HG02642 (cell line): Measurements from ENCODE around the gene PRKG1.

Experiments
- ATAC-seq: cut with Tn5 transposase; IDR thresholded peaks from one replicate; pipeline ENCODE4 v1.9.1; 2021; ENCODE audit warnings: mild to moderate bottlenecking; ENCODE audit not compliant: unreplicated experiment, poor library complexity

The PRKG1 gene

DNA sequence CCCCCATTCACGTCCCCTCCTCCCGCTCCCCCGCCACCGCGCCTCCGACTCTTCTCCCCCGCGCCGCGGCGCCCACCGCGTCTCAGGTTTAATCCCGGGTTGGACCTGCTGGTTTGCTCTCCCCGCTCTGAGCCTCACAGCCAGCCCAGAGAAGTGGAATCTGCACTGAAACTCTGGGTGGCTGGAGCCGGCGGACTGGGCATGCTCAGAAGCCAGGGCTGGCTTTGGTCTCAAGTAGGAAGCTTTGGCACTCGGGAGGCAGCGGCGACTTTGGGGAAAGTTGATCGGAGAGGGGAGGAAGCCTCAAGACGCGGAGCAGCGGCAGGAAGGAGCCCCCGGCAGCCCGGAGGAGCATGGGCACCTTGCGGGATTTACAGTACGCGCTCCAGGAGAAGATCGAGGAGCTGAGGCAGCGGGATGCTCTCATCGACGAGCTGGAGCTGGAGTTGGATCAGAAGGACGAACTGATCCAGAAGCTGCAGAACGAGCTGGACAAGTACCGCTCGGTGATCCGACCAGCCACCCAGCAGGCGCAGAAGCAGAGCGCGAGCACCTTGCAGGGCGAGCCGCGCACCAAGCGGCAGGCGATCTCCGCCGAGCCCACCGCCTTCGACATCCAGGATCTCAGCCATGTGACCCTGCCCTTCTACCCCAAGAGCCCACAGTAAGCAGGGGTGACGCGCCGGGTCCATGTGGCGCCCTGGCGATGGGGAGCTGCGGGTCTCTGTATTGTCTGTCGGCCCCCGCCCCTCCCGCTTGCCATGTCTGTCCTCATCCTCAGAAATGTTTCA is at the start of gene PRKG1:
Gene PRKG1 (plus strand): TSS at position 250 of the 791 bp plus-strand sequence.
- ATAC-seq, result peak; percentile 49

DNA sequence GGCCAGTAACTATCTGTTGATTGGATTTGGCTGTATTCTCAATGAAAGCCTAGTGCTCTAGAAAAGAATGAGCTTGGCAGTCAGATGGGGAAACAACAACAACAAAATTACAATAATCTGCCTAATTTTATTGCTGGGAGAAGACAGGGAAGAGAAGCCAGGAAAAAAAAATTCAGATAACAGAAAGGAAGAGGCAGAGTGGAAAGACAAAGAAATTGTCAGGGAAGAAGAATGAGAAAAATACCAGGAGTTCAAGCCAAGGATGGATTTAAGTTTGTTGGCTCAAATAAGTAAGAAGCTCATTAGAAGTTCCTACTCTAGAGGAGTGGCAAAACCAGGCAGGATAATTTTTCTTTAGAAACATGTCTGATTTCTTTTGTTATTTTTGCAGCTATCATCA is 45.9 kb upstream of the PRKG1 start:
- no peak for ATAC-seq

DNA sequence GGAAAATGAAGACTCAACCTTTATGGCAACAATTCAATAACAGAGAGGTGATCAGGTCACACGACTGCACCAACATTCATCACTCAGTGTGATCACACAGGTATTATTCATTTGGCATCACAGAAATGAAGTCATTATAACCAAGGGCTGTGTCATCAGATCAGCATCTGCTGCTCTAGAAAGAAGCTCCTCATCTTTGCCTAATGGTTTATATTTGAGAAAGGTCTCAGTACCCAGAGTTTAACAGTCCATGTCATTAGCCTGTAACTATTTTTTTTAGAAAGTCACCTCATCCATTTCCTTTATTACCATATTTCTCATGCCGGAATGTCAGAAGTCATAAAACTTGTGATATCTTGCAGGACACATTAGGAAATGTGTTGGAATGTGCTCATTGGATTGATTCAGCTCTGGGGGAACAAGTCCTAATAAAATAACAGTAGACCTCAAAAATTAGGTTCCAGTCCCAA is 45.1 kb upstream of the PRKG1 start:
- no peak for ATAC-seq

DNA sequence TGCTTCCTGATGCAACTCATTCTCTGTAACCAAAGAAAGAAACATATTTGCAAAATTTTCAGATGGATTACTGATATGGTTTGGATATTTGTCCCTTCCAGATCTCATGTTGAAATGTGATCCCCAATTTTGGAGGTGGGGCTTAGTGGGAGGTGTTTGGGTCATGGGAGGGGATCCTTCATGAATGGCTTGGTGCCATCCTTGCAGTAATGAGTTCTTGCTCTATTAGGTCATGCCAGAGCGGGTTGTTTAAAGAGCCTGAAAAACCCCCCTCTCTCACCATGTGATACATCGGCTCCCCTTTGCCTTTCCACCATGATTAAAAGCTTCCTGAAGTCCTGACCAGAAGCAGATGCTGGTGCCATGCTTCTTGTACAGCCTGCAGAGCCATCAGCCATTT is 43.8 kb upstream of the PRKG1 start:
- ATAC-seq, result no peak

GRCh38 chr10:51031950-51032349 is 42.3 kb upstream of the PRKG1 start:
- no peak for ATAC-seq

GRCh38 chr10:51034769-51035168 is 39.5 kb upstream of the PRKG1 start:
- no peak for ATAC-seq

GRCh38 chr10:51035344-51035743 is 38.9 kb upstream of the PRKG1 start:
- no peak for ATAC-seq

GRCh38 chr10:51045871-51046270 is 28.4 kb upstream of the PRKG1 start:
- ATAC-seq, result no peak

DNA sequence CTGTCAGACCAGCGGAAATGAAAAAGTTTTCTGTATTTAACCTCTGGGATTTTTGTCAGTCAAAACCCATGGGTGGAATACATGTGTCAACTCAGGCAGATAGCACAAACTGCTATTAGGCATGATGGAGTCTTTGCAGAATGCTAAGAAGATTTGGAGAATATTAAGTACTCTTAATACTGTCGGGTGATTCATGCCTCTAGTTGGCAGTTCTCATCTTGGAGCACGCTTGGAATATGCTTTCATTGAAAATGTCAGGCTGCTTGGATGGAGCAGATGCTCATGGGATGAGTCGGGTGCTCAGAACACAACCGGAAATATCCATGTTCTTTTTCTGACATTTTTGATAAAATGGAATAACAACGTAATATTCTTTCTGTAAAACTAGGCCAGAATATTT is 27.6 kb upstream of the PRKG1 start:
- no peak for ATAC-seq

DNA sequence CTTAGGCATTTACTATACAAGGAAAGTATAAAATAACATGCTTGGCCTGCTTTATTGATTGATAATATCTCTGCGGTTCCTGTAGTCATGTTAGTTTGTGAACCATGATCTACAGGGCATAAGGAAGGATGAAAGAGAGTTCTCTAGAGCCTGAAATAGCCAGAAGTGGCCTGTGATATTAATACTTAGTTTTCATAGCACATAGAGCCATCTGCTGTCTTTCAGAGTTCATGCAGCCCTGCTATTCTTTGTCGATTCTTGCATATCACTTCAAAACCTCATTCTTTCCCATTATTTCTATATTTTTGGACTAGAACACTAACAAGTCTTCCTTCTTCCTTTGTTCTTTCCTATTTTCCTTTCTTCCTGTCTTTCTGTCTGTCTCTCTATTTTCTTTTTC is 26.4 kb upstream of the PRKG1 start:
- ATAC-seq, result no peak

DNA sequence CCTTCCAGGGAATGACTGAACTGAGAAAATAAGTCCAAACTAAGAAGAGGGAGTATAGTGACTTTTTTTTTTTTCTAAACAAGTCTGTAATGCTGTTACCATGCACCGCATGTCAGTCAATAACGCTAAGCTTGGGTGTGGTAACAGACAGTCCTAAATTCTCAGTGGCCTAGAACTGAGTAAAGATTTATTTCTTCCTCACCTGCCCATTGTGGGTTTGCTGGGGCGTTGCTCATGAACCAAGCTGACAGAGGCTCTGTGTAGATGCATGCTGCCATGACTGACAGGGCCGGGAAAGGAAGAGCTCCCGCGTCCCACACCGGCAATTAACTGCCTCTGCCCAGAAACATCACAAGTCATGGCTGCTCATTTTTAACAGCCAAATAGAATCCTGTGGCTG is 25.5 kb upstream of the PRKG1 start:
- ATAC-seq, result no peak

DNA sequence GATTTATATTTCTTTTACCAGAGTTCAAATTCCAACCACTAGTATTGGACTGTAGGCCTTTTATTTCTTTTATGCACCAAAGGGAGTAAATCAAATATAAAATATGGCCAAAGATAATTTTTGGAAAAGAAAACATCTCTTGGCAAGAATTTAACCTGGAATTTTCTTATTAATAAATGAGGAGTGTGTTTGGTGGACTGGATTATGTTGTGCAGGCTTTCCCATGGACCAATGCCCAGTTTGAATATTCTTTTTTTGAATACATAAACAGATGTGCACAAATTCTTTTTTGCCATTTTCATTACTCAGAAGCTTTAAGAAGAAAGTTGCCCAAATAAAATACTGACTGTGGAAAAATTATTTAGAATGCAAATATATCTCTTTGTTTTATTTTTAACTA is 22.1 kb upstream of the PRKG1 start:
- ATAC-seq, result no peak

- no peak for ATAC-seq
These were observed 16.4 kb upstream of the PRKG1 start for GRCh38 chr10:51057925-51058324.

DNA sequence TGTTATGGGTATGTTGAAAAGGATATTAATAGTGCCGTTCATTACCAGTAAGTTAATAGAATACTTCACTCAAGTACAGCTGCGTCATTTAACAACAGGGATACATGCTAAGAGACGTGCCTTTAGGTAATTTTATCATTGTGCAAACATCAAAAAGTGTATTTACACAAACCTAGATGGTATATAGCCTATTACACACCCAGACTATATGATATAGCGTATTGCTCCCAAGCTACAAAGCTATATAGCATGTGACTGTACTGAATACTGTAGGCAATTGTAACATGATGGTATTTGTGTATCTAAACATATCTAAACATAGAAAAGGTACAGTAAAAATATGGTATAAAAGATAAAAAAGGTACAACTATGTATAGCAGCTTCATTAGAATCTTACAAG is 11.1 kb upstream of the PRKG1 start:
- no peak for ATAC-seq

DNA sequence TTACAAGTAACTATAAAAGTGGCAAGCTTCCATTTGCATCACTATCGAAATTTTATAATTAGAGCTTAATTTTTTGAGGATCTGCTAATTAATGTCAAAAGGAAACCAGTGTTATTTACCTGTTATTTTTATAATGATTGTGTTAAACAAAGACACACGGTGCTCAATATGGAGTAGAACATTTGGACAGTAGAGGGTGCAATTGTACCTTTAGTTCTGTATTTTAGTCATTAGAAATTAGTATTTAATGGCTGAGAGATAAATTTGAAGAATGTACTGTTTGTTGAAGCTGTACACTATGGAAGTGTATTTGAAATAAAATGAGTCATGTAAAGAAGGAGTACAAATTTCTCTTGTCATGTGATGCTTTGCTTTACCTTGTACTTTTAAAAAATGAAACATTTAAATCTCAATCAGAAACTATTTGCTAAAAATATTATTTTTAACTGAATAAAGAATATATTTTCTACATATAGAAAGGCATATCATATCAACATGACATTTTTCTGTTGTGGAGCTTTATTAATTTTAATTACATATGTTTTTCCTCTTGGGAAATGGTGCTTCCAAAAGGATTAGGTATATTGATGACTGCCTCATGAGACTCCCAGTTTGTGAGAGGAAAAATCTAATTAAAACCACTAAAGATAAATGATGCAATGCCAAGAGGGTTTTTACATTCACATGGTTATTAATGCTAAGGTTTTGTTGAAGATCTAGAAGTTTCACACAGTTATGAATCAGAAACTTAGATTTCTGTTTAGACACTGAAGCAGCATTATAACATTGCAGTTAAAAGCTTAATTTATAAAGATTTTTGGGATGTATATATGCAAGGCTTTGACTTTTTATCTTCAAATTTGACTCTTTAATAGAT is 10.4 kb upstream of the PRKG1 start:
- ATAC-seq, result no peak

DNA sequence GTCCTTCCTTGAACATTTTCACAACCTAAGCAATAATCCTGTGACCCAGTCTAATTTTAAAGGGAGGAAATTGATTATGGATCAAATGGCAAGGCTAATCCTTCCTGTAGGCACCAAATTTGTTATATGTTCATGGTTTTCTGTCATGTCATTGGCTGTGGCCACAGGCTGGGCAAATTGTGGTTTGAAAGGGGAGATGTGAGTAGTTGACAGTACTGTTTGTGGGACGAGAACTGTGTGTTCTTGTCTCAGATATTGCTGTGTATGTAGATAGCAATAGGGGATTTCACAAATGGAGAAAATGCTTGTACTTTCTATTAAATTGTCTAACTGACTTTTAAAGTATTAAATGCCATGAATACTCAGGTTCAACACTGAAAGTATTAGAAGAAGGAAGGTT is 8.1 kb upstream of the PRKG1 start:
- no peak for ATAC-seq

- no peak for ATAC-seq
These were observed 2.1 kb upstream of the PRKG1 start for GRCh38 chr10:51072210-51072609.

DNA sequence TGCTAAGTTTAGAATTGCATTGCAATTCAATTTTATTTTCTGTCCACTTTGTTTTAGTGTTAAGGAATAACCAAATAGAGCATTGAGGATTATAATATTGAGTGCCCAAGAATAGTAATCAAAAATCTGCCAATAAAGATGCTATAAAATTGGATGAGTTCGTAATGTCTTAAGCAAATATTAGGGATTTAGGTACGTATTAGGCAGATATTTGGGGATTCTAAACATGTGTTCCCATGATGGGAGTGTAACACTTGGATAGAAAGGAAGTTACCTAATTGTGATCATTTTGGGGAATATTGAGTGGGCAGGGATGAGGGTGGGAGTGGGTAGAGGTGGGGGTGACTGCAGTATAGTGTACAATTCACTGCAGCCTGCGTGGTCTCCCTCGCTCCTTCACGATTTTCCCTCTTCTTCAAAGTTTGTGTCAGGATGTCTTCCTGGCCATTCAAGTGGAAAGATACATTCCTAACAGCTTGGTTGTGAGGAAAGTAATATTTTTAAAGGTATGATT is 1.3 kb upstream of the PRKG1 start:
- no peak for ATAC-seq

DNA sequence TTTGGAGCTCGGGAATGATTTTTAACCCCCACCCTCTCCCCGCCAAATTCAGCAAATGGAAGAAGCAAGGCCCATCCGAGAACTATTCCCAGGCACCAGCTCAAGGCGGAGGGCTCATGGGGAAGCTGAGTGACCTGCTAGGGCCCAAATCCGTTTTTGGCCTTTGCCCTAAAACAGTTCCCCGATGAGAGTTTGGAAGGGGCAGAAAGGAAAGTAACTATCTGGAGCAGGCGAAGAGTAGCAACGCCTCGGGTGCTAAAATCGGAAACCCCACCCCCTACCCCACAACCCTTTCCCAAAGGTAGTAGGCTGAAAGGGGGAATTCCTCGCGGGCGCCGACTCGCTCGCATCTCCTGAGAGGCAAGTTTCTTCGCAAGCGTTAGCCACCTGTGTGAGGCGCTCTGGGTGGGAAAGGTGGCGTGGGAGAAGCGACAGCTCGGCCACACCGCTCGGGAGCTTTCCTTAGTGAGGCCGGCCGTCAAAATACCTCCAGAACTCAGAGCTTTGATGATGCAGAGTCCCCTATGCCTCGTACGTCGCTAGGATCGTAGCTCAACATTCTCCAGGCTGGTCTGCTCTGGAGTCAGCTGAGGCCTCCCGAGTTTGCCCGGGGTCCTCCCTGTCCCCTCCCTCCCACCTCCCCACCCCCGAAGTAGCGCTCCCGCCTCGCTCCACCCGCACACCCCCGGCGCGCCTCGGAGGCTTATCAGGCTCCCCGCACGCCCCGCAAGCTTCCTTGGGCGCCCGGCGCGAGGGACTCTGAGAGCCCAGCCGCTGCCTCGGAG is 642 bp upstream of the PRKG1 start:
- ATAC-seq, result peak; percentile 39

GRCh38 chr10:51075043-51075872 is 971 bp downstream of the PRKG1 start:
- ATAC-seq, result no peak
